Smooth muscle cell of the brain vasculature (primary cell): Measurements from ENCODE around the gene MRPL30.
"Not testable (repeated sequence)": the region's sequence is repeated elsewhere in the genome, so short reads cannot be mapped to it uniquely, and the experiment has no call there.

Experiments
- DNase-seq: peaks from one replicate; pipeline ENCODE4 v3.0.0-alpha.2; 2012; ENCODE audit warnings: low read depth, low spot score

The MRPL30 gene

DNA sequence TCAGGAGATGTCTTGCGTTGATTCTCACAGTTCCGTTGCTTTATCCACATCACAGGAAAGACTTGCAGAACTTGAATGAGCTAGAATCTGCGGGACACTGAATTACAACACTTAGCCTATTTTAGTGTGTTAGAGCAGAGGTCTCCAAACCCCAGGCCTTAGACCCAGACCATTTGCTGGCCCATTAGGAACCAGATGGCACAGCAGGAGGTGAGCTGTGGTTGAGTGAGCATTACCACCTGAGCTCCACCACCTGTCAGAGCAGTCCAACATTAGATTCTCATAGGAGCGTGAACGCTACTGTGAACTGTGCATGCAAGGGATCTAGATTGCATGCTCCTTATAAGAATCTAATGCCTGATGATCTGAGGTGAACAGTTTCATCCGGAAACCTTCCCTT is 3.8 kb downstream of the MRPL30 start:
- no peak for DNase-seq

DNA sequence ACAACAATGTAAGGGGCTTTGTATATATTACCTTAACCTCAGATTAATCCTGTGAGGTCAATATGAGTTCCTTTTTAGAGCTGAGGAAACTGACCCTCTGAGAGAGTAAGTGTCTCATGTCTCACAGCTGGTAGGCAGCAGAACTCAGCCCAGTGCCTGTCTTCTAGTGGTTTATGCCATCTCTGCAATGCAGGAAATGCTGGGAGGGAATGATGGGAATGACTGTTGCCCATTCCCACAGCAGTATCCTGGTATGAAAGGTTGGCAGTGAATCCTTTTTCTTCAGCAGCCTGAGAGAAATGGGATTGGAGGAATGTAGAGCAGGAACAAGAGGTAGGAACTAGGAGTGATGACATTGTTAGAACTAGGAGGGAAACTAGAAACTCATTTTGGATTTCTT is 6.0 kb downstream of the MRPL30 start:
- DNase-seq = no peak

DNA sequence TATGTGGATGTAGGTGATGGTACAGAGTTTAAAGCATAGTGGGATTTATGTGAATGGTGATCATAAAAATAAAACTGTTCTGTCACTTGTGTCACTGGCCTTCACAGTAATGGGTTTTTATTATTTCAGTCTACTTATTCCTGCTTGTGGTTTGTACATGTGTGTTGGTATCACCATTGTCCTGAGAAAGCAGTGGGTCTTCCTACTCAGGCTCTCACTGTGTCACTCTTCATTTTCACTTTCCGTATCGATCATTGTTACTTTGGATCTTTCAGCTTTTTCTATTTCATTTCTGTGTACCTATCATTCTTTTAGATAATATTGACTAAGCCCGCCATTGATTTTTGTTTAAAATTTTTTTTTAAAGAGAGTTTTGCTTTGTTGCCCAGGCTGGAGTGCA is 7.4 kb downstream of the MRPL30 start:
- no peak for DNase-seq

DNA sequence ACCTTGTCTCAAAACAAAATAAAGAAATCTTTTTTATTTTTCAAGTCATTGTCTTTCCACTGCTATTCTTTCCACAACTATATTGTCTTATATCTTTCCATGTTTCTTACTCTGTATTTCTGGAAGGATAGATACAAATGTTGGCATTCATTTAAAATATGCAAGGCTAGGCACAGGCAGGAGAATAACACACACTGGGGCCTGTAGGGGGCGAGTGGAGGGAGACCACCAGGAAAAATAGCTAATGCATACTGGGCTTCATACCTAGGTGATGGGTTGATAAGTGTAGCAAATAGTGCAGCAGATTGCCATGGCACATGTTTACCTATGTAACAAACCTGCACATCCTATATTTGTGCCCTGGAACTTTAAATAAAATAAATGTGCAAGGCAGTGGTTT is 9.6 kb downstream of the MRPL30 start:
- no peak for DNase-seq

DNA sequence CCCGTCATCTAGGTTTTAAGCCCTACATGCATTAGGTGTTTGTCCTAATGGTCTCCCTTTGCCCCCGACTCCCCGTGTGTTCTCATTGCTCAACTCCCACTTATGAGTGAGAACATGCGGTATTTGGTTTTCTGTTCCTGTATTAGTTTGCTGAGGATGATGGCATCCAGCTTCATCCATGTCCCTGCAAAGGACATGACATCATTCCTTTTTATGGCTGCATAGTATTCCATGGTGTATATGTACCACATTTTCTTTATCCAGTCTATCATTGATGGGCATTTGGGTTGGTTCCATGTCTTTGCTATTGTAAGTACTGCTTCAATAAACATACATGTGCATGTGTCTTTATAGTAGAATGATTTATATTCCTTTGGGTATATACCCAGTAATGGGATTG is 11.4 kb downstream of the MRPL30 start:
- DNase-seq = not testable (repeated sequence)

DNA sequence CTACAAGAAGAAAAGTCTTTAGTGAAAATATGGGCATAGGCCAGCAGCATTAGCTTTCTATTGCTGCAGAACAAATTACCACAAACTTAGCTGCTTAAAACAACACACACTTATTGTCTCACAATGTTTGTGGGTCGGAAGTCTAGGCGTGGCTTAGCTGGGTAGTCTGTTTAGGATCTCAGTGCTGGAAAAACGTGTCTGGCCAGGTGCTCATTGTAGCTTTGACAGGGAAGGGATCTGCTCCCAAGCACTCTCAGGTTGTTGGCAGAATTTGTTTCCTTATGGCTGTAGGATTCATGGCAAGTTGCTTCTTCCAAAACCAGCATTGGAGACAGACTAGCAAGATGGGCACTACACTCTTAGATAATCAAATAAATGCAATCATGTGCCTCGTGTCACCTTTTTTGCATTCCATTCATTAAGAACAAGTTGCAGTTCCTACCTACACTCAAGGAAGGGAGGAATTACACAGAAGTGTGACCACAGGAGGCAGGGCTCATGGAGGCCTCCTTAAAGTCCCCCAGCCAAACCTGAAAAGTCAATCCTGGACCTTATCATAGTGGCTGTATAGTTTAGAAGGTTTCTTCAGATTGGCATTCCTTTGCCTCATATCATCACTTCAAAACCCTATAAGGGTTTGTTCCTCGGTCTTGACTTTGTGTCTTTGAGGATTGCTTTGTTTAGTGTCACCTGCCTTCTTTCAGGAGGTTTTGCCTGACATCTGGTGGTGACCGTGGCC is 17.3 kb downstream of the MRPL30 start:
- no peak for DNase-seq

DNA sequence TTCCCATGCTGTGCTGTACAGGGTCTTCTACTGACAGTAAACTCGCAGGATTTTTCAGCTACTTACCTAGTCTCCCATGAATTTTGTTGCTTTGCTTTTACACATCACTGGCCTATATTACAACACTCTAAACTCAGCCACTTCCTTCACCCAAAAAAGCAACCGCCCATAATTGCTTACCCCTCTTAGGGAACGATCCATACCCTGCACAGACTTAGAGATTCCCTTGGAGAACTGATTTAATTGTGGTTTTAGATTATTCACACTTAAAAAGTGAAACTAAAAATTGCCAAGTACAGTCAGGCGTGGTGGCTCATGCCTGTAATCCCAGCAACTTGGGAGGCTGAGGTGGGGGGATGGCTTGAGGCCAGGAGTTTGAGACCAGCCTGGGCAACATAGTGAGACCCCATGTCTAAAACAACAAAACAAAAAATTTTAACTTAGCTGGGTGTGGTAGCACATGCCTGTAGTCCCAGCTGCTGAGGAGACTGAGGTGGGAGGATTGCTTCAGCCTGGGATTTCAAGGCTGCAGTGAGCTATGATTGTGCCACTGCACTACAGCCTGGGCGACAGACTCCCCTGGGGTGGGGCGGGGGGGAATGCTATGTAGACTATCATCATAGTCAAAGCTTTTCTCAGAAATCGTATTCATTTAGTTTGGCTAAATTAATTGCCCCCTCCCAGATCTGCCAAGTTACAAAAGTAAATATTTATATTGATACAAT is 19.3 kb downstream of the MRPL30 start:
- no peak for DNase-seq

DNA sequence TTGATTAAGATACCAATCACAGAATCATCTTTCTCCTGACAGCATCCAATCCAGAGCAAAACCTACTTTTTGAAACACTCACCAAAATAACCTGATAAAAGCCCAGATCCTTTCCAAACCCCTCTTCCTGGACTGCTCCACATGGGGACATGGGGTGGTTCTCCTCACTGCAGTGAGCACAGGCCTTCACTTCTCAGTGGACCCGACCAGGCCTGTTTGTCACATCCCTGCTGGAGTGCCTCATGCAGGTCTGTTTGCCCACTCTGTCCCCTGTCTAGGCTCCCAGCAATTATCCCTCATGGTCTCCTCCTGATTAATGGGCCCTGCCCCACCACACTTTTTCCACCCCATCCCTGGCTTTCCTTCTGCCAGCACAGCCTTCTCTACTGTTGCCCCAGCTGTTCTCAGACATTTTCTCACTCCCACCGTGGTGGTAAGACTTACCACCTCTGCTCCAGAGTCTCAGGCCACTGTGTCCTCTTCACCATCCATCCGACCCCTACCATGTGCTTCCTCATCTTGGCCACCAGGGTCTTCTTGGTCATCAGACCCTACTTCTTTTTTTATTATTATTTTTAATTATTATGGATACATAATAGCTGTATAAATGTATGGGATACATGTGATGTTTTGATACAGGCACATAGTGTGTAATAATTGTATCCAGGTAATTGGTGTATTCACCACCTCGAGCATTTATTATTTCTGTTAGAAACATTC is 21.1 kb downstream of the MRPL30 start:
- DNase-seq = no peak

DNA sequence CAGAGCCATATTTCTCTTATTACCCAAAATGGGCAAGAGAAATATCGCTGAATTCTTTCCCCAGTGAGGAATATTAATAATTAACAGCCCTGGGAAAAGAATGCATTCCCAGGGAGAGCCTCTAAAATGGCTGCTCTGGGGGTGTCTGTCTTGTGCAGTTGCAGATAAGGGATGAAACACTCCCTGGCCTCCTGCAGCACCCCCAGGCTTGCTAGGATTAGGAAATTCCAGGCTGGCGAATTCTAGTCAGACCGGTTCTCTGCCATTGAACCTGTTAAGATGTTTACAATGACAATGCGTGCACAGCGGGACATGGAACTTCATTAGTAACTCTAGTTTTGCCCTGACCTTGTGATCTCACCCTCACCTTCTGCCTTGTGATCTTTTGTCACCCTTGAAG is 24.5 kb downstream of the MRPL30 start:
- no peak for DNase-seq

DNA sequence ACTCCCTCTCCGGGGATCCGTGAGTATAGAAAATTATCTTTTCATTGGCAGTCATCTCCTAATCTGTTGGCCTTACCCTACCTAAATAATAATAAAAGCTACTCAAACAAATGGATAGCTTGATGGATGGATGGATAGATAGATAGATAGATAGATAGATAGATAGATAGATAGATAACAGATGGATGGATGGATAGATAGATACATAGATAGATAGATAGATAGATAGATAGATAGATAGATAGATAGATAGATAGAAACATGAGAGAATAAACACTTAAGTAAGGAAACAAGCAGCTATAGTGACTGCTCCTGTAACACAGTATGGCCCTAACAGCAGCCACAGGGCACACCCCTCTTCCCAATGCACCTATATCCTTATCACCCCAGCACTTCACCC is 35.1 kb downstream of the MRPL30 start:
- DNase-seq = no peak

DNA sequence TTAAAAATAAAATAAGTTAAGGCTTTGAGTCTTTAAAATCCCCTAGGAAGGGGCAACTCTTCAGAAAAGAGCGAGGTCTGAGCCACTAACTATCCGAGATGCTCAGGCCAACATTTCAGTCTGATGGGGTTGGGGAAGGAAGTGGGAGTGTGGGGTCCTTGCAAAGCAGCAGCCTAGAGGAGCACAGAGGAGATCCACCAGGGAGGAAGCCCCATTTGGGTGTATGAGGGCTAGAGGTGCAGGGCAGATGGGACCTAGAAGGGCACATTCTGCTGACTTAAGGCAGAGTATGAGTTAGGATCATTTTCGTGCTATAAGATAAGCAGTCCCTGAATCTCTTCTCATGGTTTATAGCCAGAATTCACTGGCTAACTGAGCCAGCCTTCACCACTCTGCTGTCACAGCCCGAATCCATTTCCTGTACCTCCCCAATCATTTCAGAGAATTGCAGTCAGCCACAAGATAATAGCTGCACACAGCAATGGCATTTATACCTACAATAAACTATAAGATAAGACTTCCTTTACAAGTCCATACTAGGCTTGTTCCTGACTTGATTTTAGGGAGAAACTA is 37.0 kb downstream of the MRPL30 start:
- no peak for DNase-seq

DNA sequence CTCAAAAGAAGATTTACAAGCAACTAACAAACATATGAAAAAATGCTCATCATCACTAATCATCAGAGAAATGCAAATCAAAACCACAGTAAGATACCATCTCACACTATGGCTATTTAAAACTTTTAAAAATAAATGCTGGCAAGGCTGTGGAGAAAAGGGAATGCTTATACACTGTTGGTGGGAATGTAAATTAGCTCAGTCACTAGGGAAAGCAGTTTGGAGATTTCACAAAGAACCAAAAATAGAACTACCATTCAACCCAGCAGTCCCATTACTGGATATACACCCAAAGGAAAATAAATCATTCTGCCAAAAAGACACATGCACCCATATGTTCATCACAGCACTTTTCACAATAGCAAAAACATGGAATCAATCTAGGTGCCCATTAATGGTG is 52.2 kb downstream of the MRPL30 start:
- not testable (repeated sequence) for DNase-seq

DNA sequence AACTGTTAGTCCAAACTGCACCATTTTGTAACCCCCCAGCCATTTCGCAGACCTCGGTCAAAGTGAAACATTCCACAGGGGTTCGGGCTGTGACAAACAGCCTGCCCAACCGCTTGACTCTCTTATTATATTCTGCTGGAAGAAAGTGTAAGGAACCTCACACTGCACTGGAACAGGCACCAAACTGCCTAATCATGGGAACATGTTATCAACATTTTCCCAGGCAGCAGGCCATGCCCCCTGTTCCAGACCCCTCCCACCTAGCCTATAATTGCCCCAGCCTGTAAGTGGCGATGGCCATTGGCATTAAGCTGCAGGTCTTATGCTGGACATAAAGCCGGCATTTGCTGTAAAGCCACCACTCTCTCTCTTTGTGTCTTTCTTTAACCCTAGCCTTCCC is 57.6 kb downstream of the MRPL30 start:
- DNase-seq = no peak

DNA sequence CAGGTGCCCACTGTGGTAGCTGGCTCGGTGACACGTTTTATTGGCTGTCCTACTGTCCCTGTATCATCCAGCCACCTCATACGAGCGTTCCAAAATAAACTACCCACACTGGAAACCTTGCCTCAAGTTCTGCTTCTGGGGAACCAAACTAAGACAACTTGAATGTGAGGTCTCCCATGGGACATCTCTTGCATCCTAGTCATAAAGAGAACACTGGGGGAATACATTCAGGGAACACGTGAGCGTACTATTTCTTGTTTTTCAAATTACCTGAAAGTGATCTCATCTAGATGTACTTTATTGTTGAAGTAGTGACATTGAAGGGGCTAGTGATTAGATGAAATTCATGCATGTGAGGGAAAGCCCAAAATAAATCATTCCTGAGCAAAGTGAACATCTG is 59.4 kb downstream of the MRPL30 start:
- DNase-seq = no peak

DNA sequence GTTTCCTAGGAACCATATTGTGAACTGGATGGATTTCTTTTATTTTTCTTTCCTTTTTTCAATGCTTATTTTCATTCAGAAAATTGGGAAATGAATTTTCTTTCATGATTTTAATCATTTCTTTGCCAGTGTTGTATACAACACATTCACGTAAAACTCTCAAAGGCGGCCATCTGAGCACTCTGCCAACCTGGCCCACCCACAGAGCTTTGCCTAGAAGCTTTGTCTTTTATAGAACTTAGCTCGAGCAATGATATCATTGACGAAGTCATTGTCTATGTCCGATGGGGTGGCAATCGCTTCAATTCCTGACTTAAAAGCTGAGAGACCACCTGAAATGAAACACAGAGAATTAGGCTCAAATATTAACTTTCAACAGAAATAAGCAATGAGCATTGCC is 61.2 kb downstream of the MRPL30 start:
- DNase-seq = no peak
